B cell (primary cell): ENCODE data around the gene STX18. TPM values are rescaled to one million over a fixed set of nuclear protein-coding genes. Genes with fewer than 3 reads are reported as not detected.

ENCODE experiments used
- ATAC-seq: fragments of 200-7000 bp; cut with Tn5 transposase; one replicate; pipeline ENCODE4 v1.10.0; 2021; ENCODE audit warnings: low read depth, mild to moderate bottlenecking, moderate number of reproducible peaks, moderate library complexity
- CTCF ChIA-PET: fragments of 350-600 bp; sonication (Branson Sonifier 250); formaldehyde crosslinking; loops from one replicate; lab custom pipeline; 2021; ENCODE audit warnings: antibody characterized with exemption, inconsistent platforms; lab: Charles Lee
- POLR2A ChIA-PET: fragments of 350-600 bp; sonication (Branson Sonifier 250); formaldehyde crosslinking; loops from one replicate; lab custom pipeline; 2021; ENCODE audit warnings: antibody characterized with exemption; lab: Charles Lee
- DNase-seq: peaks from one replicate; pipeline ENCODE4 v3.0.0; 2013
- H2AFZ ChIP-seq: 2 replicates; pipeline ENCODE4 v1.6.1; 2012; ENCODE audit warnings: mild to moderate bottlenecking, low read depth, low read length; ENCODE audit not compliant: insufficient read depth, poor library complexity, severe bottlenecking
- H3K27ac ChIP-seq, 2 donors: 1 replicate in 1 of 2; 2 replicates in 1 of 2; pipeline ENCODE4 v1.5.1; 2012 to 2013; ENCODE audit warnings: low read length in 2 of 2, mild to moderate bottlenecking in 2 of 2, moderate library complexity in 1 of 2
- H3K27me3 ChIP-seq, 4 experiments: fragments of 200-600 bp in 1 of 4; sonication (generic) in 1 of 4; replicated peaks in 1 of 4; 1 replicate in 2 of 4; 2 replicates in 2 of 4; pipeline versions ENCODE4 v1.6.1 to v1.7.0; 2013 to 2016; ENCODE audit warnings: low read length in 3 of 4, mild to moderate bottlenecking in 2 of 4, mixed read lengths in 1 of 4, moderate library complexity in 1 of 4; ENCODE audit not compliant: insufficient read depth in 4 of 4, control insufficient read depth in 3 of 4; ENCODE audit errors: control extremely low read depth in 1 of 4
- H3K36me3 ChIP-seq, 2 experiments: replicated peaks in 1 of 2; 1 replicate in 1 of 2; 2 replicates in 1 of 2; pipeline versions ENCODE4 v1.6.1 to v1.7.1; 2013; ENCODE audit warnings: low read length in 1 of 2; ENCODE audit not compliant: insufficient read depth in 2 of 2, control insufficient read depth in 1 of 2; ENCODE audit errors: control extremely low read depth in 1 of 2, extremely low read depth in 1 of 2
- H3K4me1 ChIP-seq, 2 donors: fragments of 200-600 bp in 1 of 2; sonication (generic) in 1 of 2; 1 replicate in 1 of 2; 2 replicates in 1 of 2; pipeline versions ENCODE4 v1.5.1 to v1.6.1; 2013 to 2017; ENCODE audit warnings: low read length in 2 of 2; ENCODE audit not compliant: control insufficient read depth in 2 of 2, insufficient read depth in 2 of 2
- H3K4me2 ChIP-seq: replicated peaks from 2 replicates; pipeline ENCODE3; 2012; ENCODE audit warnings: mild to moderate bottlenecking, low read depth, low read length; ENCODE audit not compliant: poor library complexity, severe bottlenecking
- H3K4me3 ChIP-seq, 5 experiments: fragments of 200-600 bp in 1 of 5; sonication (generic) in 1 of 5; 1 replicate in 3 of 5; 2 replicates in 2 of 5; pipeline versions ENCODE4 v1.5.1 to v1.7.0; 2011 to 2016; ENCODE audit warnings: low read length in 4 of 5, mild to moderate bottlenecking in 4 of 5, low read depth in 2 of 5, control low read depth in 1 of 5, moderate library complexity in 1 of 5; ENCODE audit not compliant: insufficient read depth in 1 of 5; ENCODE audit errors: control extremely low read depth in 1 of 5, extremely low read depth in 1 of 5
- H3K79me2 ChIP-seq: fragments of 200-600 bp; sonication (generic); one replicate; pipeline ENCODE4 v1.6.0; 2016; ENCODE audit warnings: low read length; ENCODE audit not compliant: control insufficient read depth, insufficient read depth
- H3K9ac ChIP-seq: fragments of 200-600 bp; sonication (generic); 2 replicates; pipeline ENCODE4 v1.6.1; 2017; ENCODE audit warnings: mild to moderate bottlenecking, low read length, moderate library complexity
- H3K9me3 ChIP-seq, 3 donors: one replicate each; pipeline versions ENCODE4 v1.6.1 to v1.7.1; 2013; ENCODE audit warnings: low read length in 2 of 3; ENCODE audit not compliant: control insufficient read depth in 2 of 3, insufficient read depth in 1 of 3; ENCODE audit errors: control extremely low read depth in 1 of 3
- H4K20me1 ChIP-seq: 2 replicates; pipeline ENCODE4 v1.6.0; 2012; ENCODE audit warnings: mild to moderate bottlenecking, low read length; ENCODE audit not compliant: insufficient read depth, control insufficient read depth, poor library complexity, severe bottlenecking
- H3K27ac Mint-ChIP-seq: one replicate; pipeline ENCODE4 v1.8.0; 2021; ENCODE audit warnings: mixed read lengths
- H3K27me3 Mint-ChIP-seq: one replicate; pipeline ENCODE4 v1.8.0; 2021; ENCODE audit warnings: mixed read lengths
- H3K4me1 Mint-ChIP-seq: one replicate; pipeline ENCODE4 v1.8.0; 2021; ENCODE audit warnings: mixed read lengths
- H3K4me3 Mint-ChIP-seq: one replicate; pipeline ENCODE4 v1.8.0; 2021; ENCODE audit warnings: mixed read lengths
- H3K9me3 Mint-ChIP-seq: one replicate; pipeline ENCODE4 v1.8.0; 2022; ENCODE audit warnings: mixed read lengths; ENCODE audit not compliant: insufficient read depth
- CTCF ChIP-seq: fragments of 200-600 bp; IDR thresholded peaks from one replicate; pipeline ENCODE4 v1.8.0; 2022; ENCODE audit warnings: antibody characterized with exemption, mild to moderate bottlenecking
- EZH2 ChIP-seq: IDR thresholded peaks from 2 replicates; pipeline ENCODE4 v1.6.1; 2012; ENCODE audit warnings: borderline replicate concordance, low read depth, mild to moderate bottlenecking, moderate library complexity, low read length; ENCODE audit not compliant: insufficient read depth, poor library complexity, severe bottlenecking
- whole genome bisulfite sequencing: methylation state at CpG from one replicate; pipeline ENCODE4 v1.1.5; 2013; ENCODE audit warnings: missing lambda C conversion rate; ENCODE audit not compliant: insufficient coverage; 5-methylcytosine and 5-hydroxymethylcytosine counted together
- intact Hi-C: fragments of 100-400 bp; cut with micrococcal nuclease; formaldehyde crosslinking; loops from one replicate; pipeline ENCODE4 v1.10.0; 2022
- polyA plus RNA-seq: library from polyadenylated mRNA; depleted of rRNA; stranded (reverse); fragments of >200 nt; gene quantifications from 2 replicates; pipeline ENCODE4 v1.2.3, GENCODE V29; 2012
- total RNA-seq, 2 donors: library from RNA; stranded (reverse); fragments of 120-200 nt in 1 of 2; gene quantifications; 1 replicate in 1 of 2; 2 replicates in 1 of 2; pipeline versions ENCODE4 v1.2.3 to v1.2.4, GENCODE V29; 2013 to 2022

The STX18 gene
- total and polyA plus RNA-seq, 2 donors (not counting 1 experiment from before 2014, with no cell fraction given): 20.3 to 33.6 TPM

DNA sequence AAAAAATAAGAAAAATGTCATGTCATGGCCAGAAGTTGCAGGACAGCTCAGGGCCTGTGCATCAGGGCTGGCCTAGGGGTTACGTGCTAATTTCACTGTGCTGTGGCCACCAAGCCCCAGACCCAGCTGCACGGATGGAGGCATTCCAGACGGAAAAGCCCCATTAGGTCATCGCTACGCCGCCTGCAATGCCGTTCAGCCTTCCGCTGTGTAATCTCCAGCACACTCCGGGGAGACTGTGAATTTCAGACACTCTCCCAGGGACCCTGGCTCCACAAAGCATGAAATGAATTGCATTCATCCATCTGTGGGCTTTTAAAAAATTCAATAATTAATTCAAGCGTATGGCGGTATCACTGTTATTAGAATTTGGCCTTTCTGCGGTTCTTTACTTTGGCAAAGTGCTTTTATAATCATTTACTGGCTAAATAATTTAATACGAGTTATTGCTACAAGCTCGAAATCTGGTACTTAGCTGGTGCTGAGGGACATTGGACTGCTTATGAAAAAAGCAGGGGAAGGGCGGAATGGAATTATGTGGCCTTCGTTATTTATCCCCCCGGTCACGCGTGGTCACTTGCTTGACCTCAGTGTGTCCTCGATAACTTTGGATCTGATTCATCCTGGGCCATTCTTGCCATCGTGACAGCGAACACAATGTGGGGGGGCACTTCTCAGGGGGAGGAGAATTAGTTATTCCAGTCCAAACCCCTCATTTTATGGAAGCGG, 164.0 kb downstream of the STX18 start:
- Histone ChIP-seq H2AFZ (no peak overlapping the region), H3K4me1 (no peaks in the 10 kb centered on the region), H3K27ac (no peak overlapping the region), H4K20me1 (no peaks in the 10 kb centered on the region), H3K79me2 (no peaks in the 10 kb centered on the region), H3K27me3 (peaks cover 0 to 13% (median 0%) of the 10 kb centered on the region in 4 experiments), H3K4me2 (no peak overlapping the region), H3K36me3 (no peaks in the 10 kb centered on the region), H3K4me3 (no peak overlapping the region), H3K9me3 (peaks cover 0 to 6% (median 2%) of the 10 kb centered on the region in 3 donors), H3K9ac (no peak overlapping the region)
- Mint-ChIP-seq H3K27ac (no peak overlapping the region), H3K9me3 (peaks cover 8% of the 10 kb centered on the region), H3K4me3 (no peak overlapping the region), H3K4me1 (no peaks in the 10 kb centered on the region), H3K27me3 (peaks cover 53% of the 10 kb centered on the region)
- DNase-seq (no peak), ATAC-seq (no peak)
- ChIA-PET POLR2A (no interaction called here), CTCF (no interaction called here)
- intact Hi-C loops: no loop called here
- 92% methylated on average over 15 of the region's 23 CpGs for WGBS
- no peak for TF ChIP-seq EZH2
- TF ChIP-seq CTCF: no peak

DNA sequence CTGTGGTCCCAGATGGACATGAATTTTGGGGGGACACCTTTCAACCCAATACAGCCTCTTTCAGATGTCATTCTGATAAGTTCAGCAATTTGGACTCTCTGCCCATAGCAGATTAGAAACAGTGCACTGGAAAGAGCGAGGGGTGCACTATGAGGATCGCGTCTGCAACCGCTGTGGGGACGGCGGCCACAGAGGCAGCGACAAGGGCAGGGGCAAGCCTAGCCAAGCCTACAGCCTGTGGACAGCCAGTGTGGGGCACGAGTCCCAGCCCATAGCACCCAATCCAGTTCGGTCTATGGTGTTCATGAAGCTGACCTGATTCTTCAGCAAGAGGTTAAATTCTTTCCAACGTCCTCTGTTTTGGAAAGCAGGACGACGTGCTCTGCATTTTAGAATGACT, 164.7 kb downstream of the STX18 start:
- no peak for DNase-seq
- Histone ChIP-seq H3K27ac (no peak overlapping the region), H3K9ac (no peak overlapping the region), H3K4me3 (no peak overlapping the region), H3K9me3 (peaks cover 0 to 6% (median 2%) of the 10 kb centered on the region in 3 donors), H3K4me2 (no peak overlapping the region), H3K36me3 (no peaks in the 10 kb centered on the region), H3K79me2 (no peaks in the 10 kb centered on the region), H4K20me1 (no peaks in the 10 kb centered on the region), H3K4me1 (no peaks in the 10 kb centered on the region), H3K27me3 (peaks cover 0 to 10% (median 0%) of the 10 kb centered on the region in 4 experiments), H2AFZ (no peak overlapping the region)
- TF ChIP-seq EZH2: no peak
- TF ChIP-seq CTCF: no peak
- POLR2A ChIA-PET: no interaction called here
- Mint-ChIP-seq H3K27me3 (peaks cover 46% of the 10 kb centered on the region), H3K4me3 (no peak overlapping the region), H3K4me1 (no peaks in the 10 kb centered on the region), H3K27ac (no peak overlapping the region), H3K9me3 (peaks cover 8% of the 10 kb centered on the region)
- no peak for ATAC-seq
- WGBS: 95% methylated on average over 12 of the region's 12 CpGs
- intact Hi-C loops: no loop called here
- CTCF ChIA-PET: no interaction called here
